Prostate gland (tissue), 2 donors: Measurements from ENCODE around the gene PTPRO. TPM values are rescaled to one million over a fixed set of nuclear protein-coding genes. Genes with fewer than 3 reads are reported as not detected.

Experiments used
- DNase-seq: peaks from one replicate; pipeline ENCODE4 v3.0.0-alpha.2; 2019; ENCODE audit warnings: low spot score
- H3K27ac ChIP-seq, 2 donors: fragments of 200-600 bp; sonication (generic); 2 replicates each; pipeline ENCODE4 v1.5.1; 2017 to 2019
- H3K27me3 ChIP-seq: fragments of 200-600 bp; sonication (generic); replicated peaks from 2 replicates; pipeline ENCODE4 v1.5.1; 2019; ENCODE audit not compliant: insufficient read depth
- H3K36me3 ChIP-seq, 2 donors: fragments of 200-600 bp; sonication (generic); 1 replicate in 1 of 2; 2 replicates in 1 of 2; pipeline versions ENCODE4 v1.5.1 to v1.8.1; 2017 to 2019
- H3K4me1 ChIP-seq: fragments of 200-600 bp; sonication (generic); replicated peaks from 2 replicates; pipeline ENCODE4 v1.5.1; 2019
- H3K4me3 ChIP-seq, 2 donors: fragments of 200-600 bp; sonication (generic); 2 replicates each; pipeline ENCODE4 v1.5.1; 2017 to 2019
- H3K9me3 ChIP-seq: fragments of 200-600 bp; sonication (generic); 2 replicates; pipeline ENCODE4 v1.5.1; 2017
- CTCF ChIP-seq, 4 experiments: fragments of 200-600 bp in 2 of 4; fragments of 450-650 bp in 2 of 4; sonication (generic) in 2 of 4; IDR thresholded peaks; 1 replicate in 3 of 4; 2 replicates in 1 of 4; pipeline ENCODE4 v1.5.1; 2016 to 2019; ENCODE audit warnings: antibody characterized with exemption in 4 of 4, mild to moderate bottlenecking in 2 of 4, moderate library complexity in 2 of 4
- POLR2A ChIP-seq: fragments of 450-650 bp; IDR thresholded peaks from one replicate; pipeline ENCODE4 v1.6.1; 2016; ENCODE audit warnings: antibody characterized with exemption, mild to moderate bottlenecking
- POLR2AphosphoS5 ChIP-seq: sonication (generic); formaldehyde crosslinking; IDR thresholded peaks from one replicate; pipeline ENCODE4 v1.6.1; 2017; ENCODE audit warnings: antibody characterized with exemption
- whole genome bisulfite sequencing: methylation state at CpG from one replicate; pipeline ENCODE4 v1.1.5; 2018; 5-methylcytosine and 5-hydroxymethylcytosine counted together
- intact Hi-C: fragments of 100-400 bp; cut with DNase I; formaldehyde crosslinking; loops from one replicate; pipeline ENCODE4 v1.14.2; 2022
- total RNA-seq, 2 donors: library from RNA; depleted of rRNA; stranded (reverse); fragments of >200 nt; gene quantifications; one replicate each; pipeline ENCODE4 v1.1.0, GENCODE V29; 2016

PTPRO gene
- total RNA-seq, 2 donors from 2014 or later = 0.55 to 1.4 TPM

GRCh38 chr12:15532364-15532977 is 210.2 kb downstream of the PTPRO start:
- intact Hi-C loops = no loop called here
- TF ChIP-seq POLR2AphosphoS5 (no peak), POLR2A (no peak), CTCF (IDR thresholded peaks at IDR 0.05) (peak in 3 of 4 experiments; percentile 17 to 56 (median 26))
- no peaks in the 10 kb centered on the region for H3K27me3 ChIP-seq
- no peak overlapping the region for H3K4me3 ChIP-seq
- no peak for DNase-seq
- H3K27ac ChIP-seq = no peak overlapping the region
- H3K9me3 ChIP-seq = no peaks in the 10 kb centered on the region
- H3K4me1 ChIP-seq = no peaks in the 10 kb centered on the region
- WGBS = 50% methylated on average over 3 of the region's 3 CpGs
- no peaks in the 10 kb centered on the region for H3K36me3 ChIP-seq

- no peaks in the 10 kb centered on the region for H3K27me3 ChIP-seq
- H3K4me3 ChIP-seq = no peak overlapping the region
- H3K9me3 ChIP-seq = no peaks in the 10 kb centered on the region
- TF ChIP-seq CTCF (IDR thresholded peaks at IDR 0.05) (no peak), POLR2A (no peak), POLR2AphosphoS5 (no peak)
- 83% methylated on average over 3 of the region's 3 CpGs for WGBS
- intact Hi-C loops = no loop called here
- H3K4me1 ChIP-seq = no peaks in the 10 kb centered on the region
- no peak for DNase-seq
- no peak overlapping the region for H3K27ac ChIP-seq
- no peaks in the 10 kb centered on the region for H3K36me3 ChIP-seq
Measured at GRCh38 chr12:15534322-15534721, 212.0 kb downstream of the PTPRO start.

GRCh38 chr12:15534874-15535273 is 212.6 kb downstream of the PTPRO start:
- no peak for TF ChIP-seq CTCF (IDR thresholded peaks at IDR 0.05)
- no peak for TF ChIP-seq POLR2A
- TF ChIP-seq POLR2AphosphoS5 = no peak
- H3K4me1 ChIP-seq = no peaks in the 10 kb centered on the region
- no peak overlapping the region for H3K4me3 ChIP-seq
- no peaks in the 10 kb centered on the region for H3K36me3 ChIP-seq
- WGBS = 87% methylated on average over 5 of the region's 5 CpGs
- no peaks in the 10 kb centered on the region for H3K9me3 ChIP-seq
- intact Hi-C loops = no loop called here
- no peak overlapping the region for H3K27ac ChIP-seq
- no peak for DNase-seq
- H3K27me3 ChIP-seq = no peaks in the 10 kb centered on the region

GRCh38 chr12:15535352-15535781 is 213.1 kb downstream of the PTPRO start:
- no peaks in the 10 kb centered on the region for H3K27me3 ChIP-seq
- H3K4me3 ChIP-seq = no peak overlapping the region
- intact Hi-C loops = no loop called here
- H3K9me3 ChIP-seq = no peaks in the 10 kb centered on the region
- 78% methylated on average over 6 of the region's 6 CpGs for WGBS
- TF ChIP-seq POLR2AphosphoS5 (no peak), POLR2A (no peak), CTCF (IDR thresholded peaks at IDR 0.05) (no peak)
- no peak for DNase-seq
- H3K4me1 ChIP-seq = no peaks in the 10 kb centered on the region
- H3K27ac ChIP-seq = no peak overlapping the region
- H3K36me3 ChIP-seq = no peaks in the 10 kb centered on the region

GRCh38 chr12:15536446-15536845 is 214.1 kb downstream of the PTPRO start:
- DNase-seq = no peak
- TF ChIP-seq POLR2A (no peak), POLR2AphosphoS5 (no peak), CTCF (IDR thresholded peaks at IDR 0.05) (no peak)
- Histone ChIP-seq H3K27me3 (no peaks in the 10 kb centered on the region), H3K36me3 (no peaks in the 10 kb centered on the region), H3K9me3 (no peaks in the 10 kb centered on the region), H3K4me1 (no peaks in the 10 kb centered on the region), H3K4me3 (no peak overlapping the region), H3K27ac (no peak overlapping the region)
- intact Hi-C loops = no loop called here
- 85% methylated on average over 4 of the region's 4 CpGs for WGBS
